ENCODE measurements around the gene TXNL4A. TPM values are rescaled to one million over a fixed set of nuclear protein-coding genes. Genes with fewer than 3 reads are reported as not detected.

Gene TXNL4A
- polyA plus RNA-seq, 1 of the 3 experiments (the other 2 are of a cell fraction), result 158 TPM

GRCh38 chr18:79982736-79983135 lies 5.6 kb downstream of the TXNL4A start:
- WGBS (ENCODE audit: low lambda C conversion rate), result 99% methylated on average over 6 of the region's 6 CpGs
- Histone ChIP-seq H4K20me1 (ENCODE audit: insufficient read depth) (peaks cover 97% of the 10 kb centered on the region), H3K27me3 (ENCODE audit: insufficient read depth) (no peaks in the 10 kb centered on the region), H3F3A (replicated peaks; ENCODE audit: insufficient read depth) (no peaks in the 10 kb centered on the region), H3K27ac (ENCODE audit: low read depth in 2 of 2, low read length in 1 of 2) (no peak overlapping the region), H3K4me3 (ENCODE audit: low read depth in 2 of 2, low read length in 1 of 2) (no peak overlapping the region), H3K4me2 (no peak overlapping the region), H3K9me2 (no peaks in the 10 kb centered on the region), H2AFZ (ENCODE audit: low read depth) (no peak overlapping the region), H3K9me3 (no peaks in the 10 kb centered on the region), H3K4me1 (ENCODE audit: control insufficient read depth in 1 of 2, insufficient read depth in 2 of 2, low read depth in 1 of 2, low read length in 1 of 2) (peaks cover 4 to 10% of the 10 kb centered on the region in 2 experiments; a peak in 2 of 4 replicates), H3K36me3 (replicated peaks in 1 of 2; ENCODE audit: control insufficient read depth in 1 of 2, insufficient read depth in 2 of 2, low read length in 1 of 2) (peaks cover 4 to 27% of the 10 kb centered on the region in 2 experiments), H3K9ac (no peak overlapping the region), H3K79me2 (ENCODE audit: insufficient read depth) (peaks cover 100% of the 10 kb centered on the region)
- ChIA-PET POLR2A (no interaction called here), CTCF (interaction anchor here (1.1 kb wide), 1 partner anchor 13 kb away, joined by 3 read pairs; no protein-coding TSS in a partner anchor)
- DNase-seq, result no peak
- TF ChIP-seq NFIC (IDR thresholded peaks at IDR 0.05; ENCODE audit: borderline replicate concordance) (no peak), IRF3 (IDR thresholded peaks at IDR 0.05; ENCODE audit: low read depth, low read length) (no peak), TAF1 (IDR thresholded peaks at IDR 0.05; ENCODE audit: borderline replicate concordance, low read depth, low read length) (no peak), EZH2phosphoT487 (IDR thresholded peaks at IDR 0.05; ENCODE audit: borderline replicate concordance, low read depth) (no peak), ZBTB33 (IDR thresholded peaks at IDR 0.05; ENCODE audit: borderline replicate concordance, low read depth) (no peak), RXRA (IDR thresholded peaks at IDR 0.05; ENCODE audit: borderline replicate concordance, low read depth) (no peak), USF1 (IDR thresholded peaks at IDR 0.05; ENCODE audit: borderline replicate concordance, low read depth) (no peak), RFX5 (IDR thresholded peaks at IDR 0.05; ENCODE audit: low read length) (no peak), FOXM1 (IDR thresholded peaks at IDR 0.05; ENCODE audit: low read depth) (no peak)

- Histone ChIP-seq H3K4me3 (ENCODE audit: low read depth in 2 of 2, low read length in 1 of 2) (no peak overlapping the region), H3K9me3 (no peaks in the 10 kb centered on the region), H2AFZ (ENCODE audit: low read depth) (no peak overlapping the region), H3K27ac (ENCODE audit: low read depth in 2 of 2, low read length in 1 of 2) (no peak overlapping the region), H3K4me1 (ENCODE audit: control insufficient read depth in 1 of 2, insufficient read depth in 2 of 2, low read depth in 1 of 2, low read length in 1 of 2) (peaks cover 0 to 3% of the 10 kb centered on the region in 2 experiments; a peak in 1 of 4 replicates), H3K79me2 (ENCODE audit: insufficient read depth) (peaks cover 100% of the 10 kb centered on the region), H3F3A (replicated peaks; ENCODE audit: insufficient read depth) (no peaks in the 10 kb centered on the region), H3K9ac (no peak overlapping the region), H4K20me1 (ENCODE audit: insufficient read depth) (peaks cover 99% of the 10 kb centered on the region), H3K27me3 (ENCODE audit: insufficient read depth) (no peaks in the 10 kb centered on the region), H3K36me3 (replicated peaks in 1 of 2; ENCODE audit: control insufficient read depth in 1 of 2, insufficient read depth in 2 of 2, low read length in 1 of 2) (peaks cover 17 to 21% of the 10 kb centered on the region in 2 experiments), H3K4me2 (no peak overlapping the region), H3K9me2 (no peaks in the 10 kb centered on the region)
- ChIA-PET CTCF (interaction anchor here (0.6 to 1.2 kb wide), 4 partner anchors 10 to 54 kb away, joined by 3 read pairs; partner anchors contain the start of gene HSBP1L1), POLR2A (no interaction called here)
- no peak for TF ChIP-seq TAF1 (IDR thresholded peaks at IDR 0.05; ENCODE audit: borderline replicate concordance, low read depth, low read length)
- TF ChIP-seq USF2 (IDR thresholded peaks at IDR 0.05; ENCODE audit: borderline replicate concordance, low read depth, low read length), result no peak
- TF ChIP-seq RFX5 (IDR thresholded peaks at IDR 0.05; ENCODE audit: low read length), result no peak
- TF ChIP-seq RCOR1 (IDR thresholded peaks at IDR 0.05; ENCODE audit: low read length), result no peak
- TF ChIP-seq NFIC (IDR thresholded peaks at IDR 0.05; ENCODE audit: borderline replicate concordance), result no peak
- TF ChIP-seq PBX3 (IDR thresholded peaks at IDR 0.05), result no peak
- TF ChIP-seq MEF2A (IDR thresholded peaks at IDR 0.05; ENCODE audit: borderline replicate concordance, low read depth), result no peak
- TF ChIP-seq TEAD4 (IDR thresholded peaks at IDR 0.05; ENCODE audit: borderline replicate concordance, insufficient read depth), result no peak
- no peak for TF ChIP-seq USF1 (IDR thresholded peaks at IDR 0.05; ENCODE audit: borderline replicate concordance, low read depth)
- TF ChIP-seq YY1 (IDR thresholded peaks at IDR 0.05; ENCODE audit: low read depth), result no peak
- TF ChIP-seq POLR2AphosphoS5 (IDR thresholded peaks at IDR 0.05; ENCODE audit: low read depth, low read length), result no peak
- no peak for TF ChIP-seq SIN3A (IDR thresholded peaks at IDR 0.05; ENCODE audit: borderline replicate concordance, low read depth, low read length)
- TF ChIP-seq IRF3 (IDR thresholded peaks at IDR 0.05; ENCODE audit: low read depth, low read length), result no peak
- DNase-seq, result no peak
- WGBS (ENCODE audit: low lambda C conversion rate), result 91% methylated on average over 13 of the region's 13 CpGs
Measured at GRCh38 chr18:79980585-79980984, 7.8 kb downstream of the TXNL4A start.

All from SK-N-SH (cell line).